K562 (cell line): ENCODE data around the gene KIAA1958. TPM values are rescaled to one million over a fixed set of nuclear protein-coding genes. Genes with fewer than 3 reads are reported as not detected.
A peak's percentile ranks its signal among the peaks of the same experiment; 100 is the strongest.

Experiments
- ATAC-seq: fragments of 200-7000 bp; cut with Tn5 transposase; 3 replicates; pipeline ENCODE4 v1.9.1; 2020; ENCODE audit warnings: moderate library complexity
- BruUV-seq: library from RNA; stranded (reverse); fragments of 400-500 nt; replicated peaks from 2 replicates; lab custom pipeline; 2021; lab: Mats Ljungman, UMichigan
- CTCF ChIA-PET: fragments of 300-600 bp; formaldehyde crosslinking; extraction: SDS; loops from one replicate; lab custom pipeline; 2021; ENCODE audit warnings: low intra/inter-chr PET ratio; lab: Yijun Ruan, JAX
- POLR2A ChIA-PET: fragments of 300-600, 350-650 bp; sonication (Branson Sonifier 250); formaldehyde crosslinking; extraction: SDS; loops from one replicate; lab custom pipeline; 2021; ENCODE audit warnings: antibody characterized with exemption, inconsistent platforms; lab: Yijun Ruan, JAX
- DNase-seq, 4 experiments: peaks; one replicate each; pipeline versions ENCODE4 v3.0.0 to v3.0.0-alpha.2; 2011 to 2018; ENCODE audit warnings: low spot score in 3 of 4, mixed read lengths in 3 of 4; ENCODE audit errors: extremely low read depth in 1 of 4
- FAIRE-seq: peaks from 2 replicates; lab custom pipeline; 2011; peaks lifted over from hg19 to GRCh38; lab: Jason Lieb, UNC
- H2AFZ ChIP-seq: 2 replicates; pipeline ENCODE4 v1.6.0; 2011; ENCODE audit warnings: low read depth, low read length, control low read depth, inconsistent platforms
- H3K27ac ChIP-seq: fragments of 200-600 bp; 3 replicates; pipeline ENCODE4 v1.8.0; 2011; ENCODE audit warnings: low read depth, mild to moderate bottlenecking, control low read depth, inconsistent platforms, low read length, moderate library complexity, mixed read lengths; ENCODE audit errors: extremely low read depth
- H3K27me3 ChIP-seq, 2 experiments: fragments of 300-600 bp in 1 of 2; 2 replicates in 1 of 2; 3 replicates in 1 of 2; pipeline versions ENCODE4 v1.6.0 to v1.8.0; 2011; ENCODE audit warnings: inconsistent platforms in 2 of 2, low read length in 2 of 2, mild to moderate bottlenecking in 1 of 2, mixed read lengths in 1 of 2, moderate library complexity in 1 of 2; ENCODE audit not compliant: control insufficient read depth in 2 of 2, insufficient read depth in 2 of 2
- H3K36me3 ChIP-seq: fragments of 300-600 bp; 3 replicates; pipeline ENCODE4 v1.8.0; 2011; ENCODE audit warnings: mild to moderate bottlenecking, low read length, inconsistent platforms; ENCODE audit not compliant: control insufficient read depth, insufficient read depth
- H3K4me1 ChIP-seq, 2 experiments: fragments of 200-600 bp in 1 of 2; replicated peaks in 1 of 2; 2 replicates in 1 of 2; 3 replicates in 1 of 2; pipeline versions ENCODE4 v1.5.1 to v1.8.0; 2011; ENCODE audit warnings: inconsistent platforms in 2 of 2, low read length in 2 of 2, mild to moderate bottlenecking in 1 of 2, mixed read lengths in 1 of 2, moderate library complexity in 1 of 2; ENCODE audit not compliant: control insufficient read depth in 2 of 2, insufficient read depth in 2 of 2
- H3K4me2 ChIP-seq: 2 replicates; pipeline ENCODE4 v1.6.1; 2011; ENCODE audit warnings: low read length, control low read depth, inconsistent platforms, mixed read lengths; ENCODE audit not compliant: insufficient read depth
- H3K4me3 ChIP-seq: fragments of 200-600 bp; sonication (generic), shearing (Covaris generic); 2 replicates; pipeline ENCODE4 v1.5.1; 2016; ENCODE audit warnings: control low read depth, inconsistent platforms
- H3K79me2 ChIP-seq: fragments of 200-600 bp; 3 replicates; pipeline ENCODE4 v1.8.0; 2011; ENCODE audit warnings: low read length, inconsistent platforms; ENCODE audit not compliant: control insufficient read depth, insufficient read depth
- H3K9ac ChIP-seq, 2 experiments: 2 replicates each; pipeline versions ENCODE4 v1.6.0 to v1.6.1; 2011; ENCODE audit warnings: low read depth in 2 of 2, low read length in 2 of 2, control low read depth in 1 of 2, inconsistent platforms in 1 of 2, mild to moderate bottlenecking in 1 of 2, mixed read lengths in 1 of 2; ENCODE audit not compliant: insufficient read depth in 1 of 2
- H3K9me1 ChIP-seq: one replicate; pipeline ENCODE4 v1.6.0; 2011; ENCODE audit warnings: inconsistent platforms, mild to moderate bottlenecking, low read length, moderate library complexity; ENCODE audit not compliant: control insufficient read depth, insufficient read depth
- H3K9me3 ChIP-seq: replicated peaks from 2 replicates; pipeline ENCODE4 v1.5.1; 2011; ENCODE audit warnings: low read depth, low read length, inconsistent platforms; ENCODE audit not compliant: control insufficient read depth, insufficient read depth
- H4K20me1 ChIP-seq: replicated peaks from 2 replicates; pipeline ENCODE4 v1.6.1; 2011; ENCODE audit warnings: low read length, inconsistent platforms, mixed read lengths; ENCODE audit not compliant: control insufficient read depth, insufficient read depth
- ARID2 ChIP-seq: fragments of 450-650 bp; IDR thresholded peaks from 2 replicates; pipeline ENCODE4 v1.6.1; 2017; ENCODE audit warnings: antibody characterized with exemption, mild to moderate bottlenecking
- CBX3 ChIP-seq, 2 experiments: IDR thresholded peaks; 1 replicate in 1 of 2; 2 replicates in 1 of 2; pipeline ENCODE4 v1.6.1; 2012; ENCODE audit warnings: inconsistent platforms in 2 of 2, low read length in 2 of 2, borderline replicate concordance in 1 of 2, control low read depth in 1 of 2
- CEBPG ChIP-seq, 3 experiments: fragments of 200-800 bp in 1 of 3; sonication (Bioruptor generic) in 1 of 3; sonication (generic) in 1 of 3; formaldehyde crosslinking in 1 of 3; IDR thresholded peaks in 2 of 3; conservative IDR thresholded peaks in 1 of 3; 2 replicates each; pipeline versions ENCODE4 v1.6.1 to v1.8.0; 2016 to 2022; ENCODE audit warnings: missing compliant biosample characterization in 2 of 3, missing genetic modification characterization in 2 of 3, mild to moderate bottlenecking in 1 of 3, missing genetic modification reagents in 1 of 3
- FOXK2 ChIP-seq, 2 experiments: fragments of 450-650 bp; IDR thresholded peaks in 1 of 2; conservative IDR thresholded peaks in 1 of 2; 2 replicates each; pipeline ENCODE4 v1.6.1; 2016; ENCODE audit warnings: low read depth in 2 of 2, mild to moderate bottlenecking in 1 of 2
- LCOR ChIP-seq: sonication (generic); formaldehyde crosslinking; IDR thresholded peaks from 2 replicates; pipeline ENCODE4 v1.8.0; 2022; ENCODE audit warnings: mild to moderate bottlenecking, missing genetic modification reagents
- MNT ChIP-seq, 2 experiments: fragments of 450-650 bp; conservative IDR thresholded peaks; 2 replicates each; pipeline ENCODE4 v1.6.1; 2017; ENCODE audit warnings: mild to moderate bottlenecking in 2 of 2, moderate library complexity in 2 of 2
- TCF15 ChIP-seq: fragments of 250-450 bp; sonication (Bioruptor Pico); IDR thresholded peaks from 2 replicates; pipeline ENCODE4 v1.8.0; 2022; ENCODE audit warnings: moderate library complexity, mild to moderate bottlenecking, inconsistent platforms
- TRIM24 ChIP-seq, 2 experiments: fragments of 450-650 bp; IDR thresholded peaks; 2 replicates each; pipeline ENCODE4 v1.6.1; 2016
- TRIM28 ChIP-seq: fragments of 450-650 bp; IDR thresholded peaks from 2 replicates; pipeline ENCODE4 v1.6.1; 2017
- ZBTB5 ChIP-seq: fragments of 450-650 bp; IDR thresholded peaks from 2 replicates; pipeline ENCODE4 v1.6.1; 2017; ENCODE audit warnings: antibody characterized with exemption
- ZNF224 ChIP-seq: sonication (generic); formaldehyde crosslinking; IDR thresholded peaks from 2 replicates; pipeline ENCODE4 v1.8.0; 2022; ENCODE audit warnings: mild to moderate bottlenecking, missing genetic modification reagents
- ZNF280A ChIP-seq: fragments of 450-650 bp; IDR thresholded peaks from 2 replicates; pipeline ENCODE4 v1.6.1; 2018; ENCODE audit warnings: mild to moderate bottlenecking, low read depth; ENCODE audit not compliant: partially characterized antibody
- ZNF280B ChIP-seq: fragments of 250-450 bp; sonication (Bioruptor Pico); IDR thresholded peaks from 2 replicates; pipeline ENCODE4 v1.5.1; 2021; ENCODE audit warnings: mild to moderate bottlenecking
- ZNF282 ChIP-seq: sonication (generic); formaldehyde crosslinking; IDR thresholded peaks from 2 replicates; pipeline ENCODE4 v1.8.1; 2023; ENCODE audit warnings: missing genetic modification reagents
- WGBS: fragments of 100-300 bp; shearing (Covaris generic); methylation state at CpG from one replicate; pipeline ENCODE4 v1.1.6; 2016; ENCODE audit warnings: low coverage, mixed read lengths; ENCODE audit not compliant: insufficient coverage; ENCODE audit errors: missing lambda C conversion rate; 5-methylcytosine and 5-hydroxymethylcytosine counted together
- in situ Hi-C: fragments of 300-500 bp; cut with MboI; formaldehyde crosslinking; loops from 4 replicates; pipeline ENCODE4 v1.15.0; 2018; ENCODE audit warnings: inconsistent platforms, mixed read lengths
- intact Hi-C: fragments of 100-400 bp; cut with micrococcal nuclease; formaldehyde crosslinking; loops from 2 replicates; pipeline ENCODE4 v1.14.2; 2022
- polyA plus RNA-seq, 8 experiments: library from polyadenylated mRNA; depleted of rRNA in 4 of 8; stranded (reverse) in 5 of 8; unstranded in 3 of 8; fragments of >200 nt; fragmentation: Nextera tagmentation in 2 of 8; fragmentation: Illumina TruSeq in 1 of 8; extraction: Ambion mirVana in 2 of 8; extraction: Trizol in 1 of 8; gene quantifications; 2 replicates each; pipeline versions ENCODE4 v1.2.1 to v1.2.3, GENCODE V29; 2011 to 2014; ENCODE audit warnings: inconsistent platforms in 1 of 8, missing spikeins in 1 of 8
- total RNA-seq, 7 experiments: library from RNA; depleted of rRNA in 6 of 7; stranded (reverse); fragments of >200 nt in 6 of 7; fragmentation: Illumina TruSeq in 2 of 7; extraction: Trizol in 2 of 7; gene quantifications; 2 replicates each; pipeline versions ENCODE4 v1.2.1 to v1.2.3, GENCODE V29; 2011 to 2021; ENCODE audit warnings: low replicate concordance in 1 of 7

The KIAA1958 gene
- total and polyA plus RNA-seq, 9 of the 15 experiments (the other 6 are each of a cell fraction or from before 2014, with no cell fraction given): 1.1 to 16.0 (median 10.1) TPM

GRCh38 chr9:112494153-112494552 lies 7.5 kb downstream of the KIAA1958 start:
- no peaks in the 10 kb centered on the region for H3K9me1 ChIP-seq
- H3K4me1 ChIP-seq: peaks cover 0 to 16% of the 10 kb centered on the region in 2 experiments; a peak in 2 of 5 replicates
- H4K20me1 ChIP-seq: 0 out of 2 replicates have a peak, but pooled peaks cover 2% of the 10 kb centered on the region
- intact Hi-C loops (loop anchor here (5.0 kb wide), 1 partner anchor 72 kb away; no protein-coding TSS in a partner anchor), in situ Hi-C loops (no loop called here)
- no peak overlapping the region for H3K27ac ChIP-seq
- ChIA-PET CTCF (no interaction called here), POLR2A (no interaction called here)
- no peak for ATAC-seq
- H3K36me3 ChIP-seq: peaks cover 43% of the 10 kb centered on the region
- H3K4me3 ChIP-seq: no peak overlapping the region
- no TSS peak for BruUV-seq
- FAIRE-seq: no peak
- 91% methylated on average over 1 of the region's 1 CpG for WGBS
- peaks cover 9% of the 10 kb centered on the region; the same call in 1 of the 2 replicates for H3K9me3 ChIP-seq
- no peak overlapping the region for H3K9ac ChIP-seq
- H3K4me2 ChIP-seq: no peak overlapping the region
- no peak for DNase-seq
- no peaks in the 10 kb centered on the region for H3K27me3 ChIP-seq
- no peak overlapping the region for H2AFZ ChIP-seq
- peaks cover 98% of the 10 kb centered on the region for H3K79me2 ChIP-seq
- TF ChIP-seq TCF15 (CRISPR knock-in tag): no peak
- TF ChIP-seq TRIM28: peak; percentile 86; the same call in 1 of the 2 replicates
- no peak for TF ChIP-seq LCOR (CRISPR knock-in tag)
- 0 out of 3 replicates have a peak, but pooled peaks of 1 of the 2 experiments have one; percentile 10 for TF ChIP-seq CBX3 (IDR thresholded peaks at IDR 0.05; ENCODE audit: borderline replicate concordance in 1 of 2, low read length in 2 of 2)
- 0 out of 2 replicates have a peak, but pooled peaks have one; percentile 26 for TF ChIP-seq ZNF280B (CRISPR knock-in tag)
- no peak for TF ChIP-seq ZNF224 (CRISPR knock-in tag)
- TF ChIP-seq ZBTB5: no peak
- 0 out of 4 replicates have a peak, but pooled peaks of 1 of the 2 experiments have one; percentile 20 for TF ChIP-seq FOXK2 (conservative IDR thresholded peaks at IDR 0.05 in 1 of 2, IDR thresholded peaks at IDR 0.05 in 1 of 2; ENCODE audit: low read depth in 2 of 2)
- TF ChIP-seq ZNF280A: peak; percentile 55
- no peak for TF ChIP-seq ARID2
- TF ChIP-seq TRIM24 (IDR thresholded peaks at IDR 0.05): peak; percentile 25 to 59; a peak in 1 of 4 replicates
- TF ChIP-seq MNT (conservative IDR thresholded peaks at IDR 0.05): no peak
- TF ChIP-seq ZNF282 (CRISPR knock-in tag): no peak
- no peak for TF ChIP-seq CEBPG (CRISPR knock-in tag; IDR thresholded peaks at IDR 0.05)
- no peak for TF ChIP-seq CEBPG (tag; conservative IDR thresholded peaks at IDR 0.05 in 1 of 2, IDR thresholded peaks at IDR 0.05 in 1 of 2)
